Neural progenitor cell (in vitro differentiated cells): Measurements from ENCODE around the gene ADORA2A.

Source experiments
- CTCF ChIP-seq: fragments of 200-600 bp; sonication (generic); IDR thresholded peaks from 2 replicates; pipeline ENCODE4 v1.5.1; 2017; ENCODE audit warnings: antibody characterized with exemption, mild to moderate bottlenecking
- EZH2 ChIP-seq: fragments of 200-600 bp; sonication (generic); IDR thresholded peaks from 2 replicates; pipeline ENCODE4 v1.6.1; 2017; ENCODE audit warnings: antibody characterized with exemption, mild to moderate bottlenecking, moderate library complexity

- no peak for TF ChIP-seq CTCF
- no peak for TF ChIP-seq EZH2
Observed at GRCh38 chr22:24467340-24467739, 39.9 kb downstream of the ADORA2A start.
